Mesenchymal stem cell (in vitro differentiated cells and primary cell): Measurements from ENCODE around the gene CNTRL. TPM values are rescaled to one million over a fixed set of nuclear protein-coding genes. Genes with fewer than 3 reads are reported as not detected.

Experiments used
- DNase-seq: peaks from one replicate; pipeline ENCODE4 v3.0.0-alpha.2; 2013
- H2AFZ ChIP-seq: one replicate; pipeline ENCODE4 v1.6.1; 2013; ENCODE audit warnings: low read depth, mild to moderate bottlenecking, control low read depth, inconsistent platforms, low read length, moderate library complexity
- H2AK5ac ChIP-seq: 2 replicates; pipeline ENCODE4 v1.6.1; 2013; ENCODE audit warnings: low read length, moderate library complexity, mild to moderate bottlenecking, inconsistent platforms; ENCODE audit not compliant: severe bottlenecking
- H2BK120ac ChIP-seq: one replicate; pipeline ENCODE4 v1.6.1; 2013; ENCODE audit warnings: low read depth, mild to moderate bottlenecking, inconsistent platforms, low read length, moderate library complexity
- H2BK12ac ChIP-seq, 2 experiments: one replicate each; pipeline ENCODE4 v1.6.1; 2013; ENCODE audit warnings: inconsistent platforms in 2 of 2, low read length in 2 of 2, mild to moderate bottlenecking in 2 of 2, moderate library complexity in 2 of 2, control low read depth in 1 of 2
- H2BK15ac ChIP-seq: one replicate; pipeline ENCODE4 v1.6.1; 2013; ENCODE audit warnings: mild to moderate bottlenecking, low read depth, inconsistent platforms; ENCODE audit not compliant: poor library complexity, severe bottlenecking
- H2BK5ac ChIP-seq: 2 replicates; pipeline ENCODE4 v1.6.1; 2013; ENCODE audit warnings: low read depth, mild to moderate bottlenecking, low read length, control low read depth, inconsistent platforms; ENCODE audit not compliant: poor library complexity, severe bottlenecking
- H3K14ac ChIP-seq, 2 experiments: one replicate each; pipeline ENCODE4 v1.6.1; 2013; ENCODE audit warnings: inconsistent platforms in 2 of 2, low read length in 2 of 2, control low read depth in 1 of 2, mild to moderate bottlenecking in 1 of 2, moderate library complexity in 1 of 2
- H3K18ac ChIP-seq, 2 experiments: one replicate each; pipeline ENCODE4 v1.6.1; 2013; ENCODE audit warnings: inconsistent platforms in 2 of 2, low read length in 2 of 2, control low read depth in 1 of 2, low read depth in 1 of 2, mild to moderate bottlenecking in 1 of 2
- H3K23ac ChIP-seq, 2 experiments: one replicate each; pipeline ENCODE4 v1.6.1; 2013; ENCODE audit warnings: inconsistent platforms in 2 of 2, low read length in 2 of 2, mild to moderate bottlenecking in 2 of 2, moderate library complexity in 2 of 2, control low read depth in 1 of 2
- H3K27ac ChIP-seq: 2 replicates; pipeline ENCODE4 v1.5.1; 2013; ENCODE audit warnings: mild to moderate bottlenecking, moderate library complexity, low read length, control low read depth, inconsistent platforms; ENCODE audit not compliant: poor library complexity, severe bottlenecking
- H3K27me3 ChIP-seq, 2 experiments: 2 replicates each; pipeline versions ENCODE4 v1.6.1 to v1.7.0; 2013; ENCODE audit warnings: low read length in 2 of 2, mild to moderate bottlenecking in 2 of 2, moderate library complexity in 2 of 2, control low read depth in 1 of 2, inconsistent platforms in 1 of 2; ENCODE audit not compliant: control insufficient read depth in 1 of 2, insufficient read depth in 1 of 2
- H3K36me3 ChIP-seq, 2 experiments: 2 replicates each; pipeline versions ENCODE4 v1.6.1 to v1.7.0; 2013; ENCODE audit warnings: low read length in 2 of 2, control low read depth in 1 of 2, inconsistent platforms in 1 of 2, low read depth in 1 of 2, mild to moderate bottlenecking in 1 of 2; ENCODE audit not compliant: insufficient read depth in 2 of 2, control insufficient read depth in 1 of 2
- H3K4ac ChIP-seq, 2 experiments: one replicate each; pipeline ENCODE4 v1.6.1; 2013; ENCODE audit warnings: inconsistent platforms in 2 of 2, low read length in 2 of 2, mild to moderate bottlenecking in 2 of 2, moderate library complexity in 2 of 2, control low read depth in 1 of 2, low read depth in 1 of 2
- H3K4me1 ChIP-seq: 2 replicates; pipeline ENCODE4 v1.6.1; 2013; ENCODE audit warnings: low read depth, low read length, control low read depth; ENCODE audit not compliant: control insufficient read depth, insufficient read depth
- H3K4me2 ChIP-seq: 2 replicates; pipeline ENCODE4 v1.6.1; 2013; ENCODE audit warnings: low read length, mild to moderate bottlenecking, inconsistent platforms; ENCODE audit not compliant: poor library complexity, severe bottlenecking
- H3K4me3 ChIP-seq, 2 experiments: 2 replicates each; pipeline versions ENCODE4 v1.5.1 to v1.7.0; 2013; ENCODE audit warnings: low read length in 2 of 2, mild to moderate bottlenecking in 2 of 2, control low read depth in 1 of 2, low read depth in 1 of 2; ENCODE audit not compliant: insufficient read depth in 1 of 2
- H3K79me1 ChIP-seq: replicated peaks from 2 replicates; pipeline ENCODE4 v1.6.1; 2013; ENCODE audit warnings: mild to moderate bottlenecking, control low read depth, low read length, inconsistent platforms; ENCODE audit not compliant: poor library complexity, severe bottlenecking
- H3K9ac ChIP-seq: 2 replicates; pipeline ENCODE4 v1.7.0; 2013; ENCODE audit warnings: mild to moderate bottlenecking, low read length, moderate library complexity
- H3K9me3 ChIP-seq: 2 replicates; pipeline ENCODE4 v1.7.0; 2013; ENCODE audit warnings: mild to moderate bottlenecking, low read length; ENCODE audit not compliant: control insufficient read depth
- H4K8ac ChIP-seq: one replicate; pipeline ENCODE4 v1.6.1; 2013; ENCODE audit warnings: inconsistent platforms, mild to moderate bottlenecking, low read length, moderate library complexity
- H4K91ac ChIP-seq: one replicate; pipeline ENCODE4 v1.6.1; 2013; ENCODE audit warnings: mild to moderate bottlenecking, low read length, inconsistent platforms
- WGBS: methylation state at CpG from one replicate; pipeline ENCODE4 v1.1.7; 2013; ENCODE audit warnings: mixed read lengths; 5-methylcytosine and 5-hydroxymethylcytosine counted together
- small RNA-seq: library from polyadenylated mRNA; stranded (forward); fragments of <200 nt; extraction: miRNeasy Mini kit (QIAGEN cat#:217004); gene quantifications from one replicate; pipeline ENCODE3, GENCODE V24; 2013; ENCODE audit warnings: low read depth

The CNTRL gene

DNA sequence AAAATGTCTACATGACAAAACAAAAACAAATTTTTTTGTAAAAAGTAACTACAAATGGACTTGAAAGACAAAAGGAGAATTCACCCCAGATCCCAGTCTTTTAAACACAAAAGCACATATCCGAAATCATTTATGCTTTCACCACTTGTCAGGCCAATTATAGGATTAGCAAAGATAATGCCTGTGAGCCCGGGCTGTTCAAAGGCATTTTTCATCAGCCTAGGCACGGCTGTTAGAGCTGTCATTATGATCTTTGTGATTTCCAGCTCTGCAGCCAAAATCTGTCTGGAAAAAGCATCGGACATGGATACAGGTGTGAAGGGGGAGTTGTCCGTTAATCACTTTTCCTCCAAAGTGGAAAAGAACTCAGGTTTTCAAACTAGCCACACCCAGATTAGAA, 150.5 kb downstream of the CNTRL start:
- Histone ChIP-seq H2AFZ (no peak overlapping the region), H2BK12ac (no peak overlapping the region), H3K23ac (no peak overlapping the region), H3K36me3 (no peaks in the 10 kb centered on the region), H3K27ac (no peak overlapping the region), H4K8ac (no peak overlapping the region), H2BK15ac (no peak overlapping the region), H3K9me3 (no peaks in the 10 kb centered on the region), H2BK5ac (no peak overlapping the region), H2BK120ac (no peak overlapping the region), H3K4me2 (no peak overlapping the region), H3K27me3 (no peaks in the 10 kb centered on the region), H3K9ac (no peak overlapping the region), H3K4me1 (peaks cover 1% of the 10 kb centered on the region), H3K14ac (no peak overlapping the region), H2AK5ac (no peak overlapping the region), H3K4ac (no peak overlapping the region), H3K79me1 (no peaks in the 10 kb centered on the region), H4K91ac (no peak overlapping the region), H3K4me3 (no peak overlapping the region), H3K18ac (no peak overlapping the region)
- 76% methylated on average over 5 of the region's 5 CpGs for WGBS
- DNase-seq: no peak

DNA sequence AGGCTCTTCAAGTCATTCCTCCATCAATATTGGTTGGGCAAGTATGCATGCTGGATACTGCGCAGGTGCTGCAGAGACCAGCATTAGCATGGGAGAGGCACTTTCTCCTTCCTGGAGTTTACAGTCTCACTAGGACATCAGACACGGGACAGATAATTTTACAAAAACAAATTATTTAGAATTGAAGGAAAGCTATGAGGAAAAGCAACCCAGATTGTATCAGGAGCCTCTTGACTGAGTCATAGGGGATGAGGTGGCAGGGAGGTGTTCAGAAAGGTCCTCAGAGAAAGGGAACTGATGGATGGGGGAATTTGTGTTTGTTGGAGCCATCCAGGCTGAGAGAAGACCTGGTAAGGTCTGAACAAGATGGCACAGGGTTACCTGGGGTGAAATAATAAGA, 151.4 kb downstream of the CNTRL start:
- Histone ChIP-seq H3K4me2 (no peak overlapping the region), H3K9me3 (no peaks in the 10 kb centered on the region), H2BK120ac (no peak overlapping the region), H3K4me3 (no peak overlapping the region), H3K4ac (no peak overlapping the region), H2BK12ac (no peak overlapping the region), H3K14ac (no peak overlapping the region), H3K27me3 (no peaks in the 10 kb centered on the region), H3K9ac (no peak overlapping the region), H2AK5ac (no peak overlapping the region), H4K8ac (no peak overlapping the region), H4K91ac (no peak overlapping the region), H2AFZ (no peak overlapping the region), H3K18ac (no peak overlapping the region), H3K79me1 (no peaks in the 10 kb centered on the region), H3K36me3 (peaks cover 0 to 2% of the 10 kb centered on the region in 2 experiments), H3K27ac (no peak overlapping the region), H3K4me1 (peaks cover 1% of the 10 kb centered on the region), H3K23ac (no peak overlapping the region), H2BK5ac (no peak overlapping the region), H2BK15ac (no peak overlapping the region)
- WGBS: 100% methylated on average over 1 of the region's 2 CpGs
- no peak for DNase-seq

Small RNAs within 50 kb of the gene (small RNA-seq; reads per million reads assigned to genes)
- not detected for gene RN7SL181P
